HepG2 (cell line): Measurements from ENCODE around the gene DPEP3. TPM values are rescaled to one million over a fixed set of nuclear protein-coding genes. Genes with fewer than 3 reads are reported as not detected.
A peak's percentile ranks its signal among the peaks of the same experiment; 100 is the strongest.

Experiments used
- CENPX ChIP-seq: sonication (generic); formaldehyde crosslinking; IDR thresholded peaks from 2 replicates; pipeline ENCODE4 v1.9.0; 2021; ENCODE audit warnings: mild to moderate bottlenecking, missing genetic modification reagents, moderate library complexity
- JUN ChIP-seq: sonication (generic); formaldehyde crosslinking; IDR thresholded peaks from 2 replicates; pipeline ENCODE4 v1.4.0; 2020; ENCODE audit warnings: mild to moderate bottlenecking, missing genetic modification reagents
- KLF11 ChIP-seq: IDR thresholded peaks from 2 replicates; pipeline ENCODE4 v1.6.1; 2016; ENCODE audit warnings: missing compliant biosample characterization
- KMT2A ChIP-seq: sonication (generic); formaldehyde crosslinking; IDR thresholded peaks from 2 replicates; pipeline ENCODE4 v1.4.0; 2020; ENCODE audit warnings: missing genetic modification reagents
- MATR3 ChIP-seq: sonication (generic); formaldehyde crosslinking; IDR thresholded peaks from 2 replicates; pipeline ENCODE4 v1.4.0; 2020; ENCODE audit warnings: missing genetic modification reagents
- NR1H2 ChIP-seq: sonication (generic); formaldehyde crosslinking; IDR thresholded peaks from 2 replicates; pipeline ENCODE4 v1.8.1; 2022; ENCODE audit warnings: low read depth, missing genetic modification reagents, borderline replicate concordance
- RAD21 ChIP-seq: fragments of 450-650 bp; formaldehyde crosslinking; IDR thresholded peaks from 2 replicates; pipeline ENCODE4 v1.5.0; 2020; ENCODE audit warnings: mild to moderate bottlenecking
- SP2 ChIP-seq: sonication (generic); formaldehyde crosslinking; IDR thresholded peaks from 2 replicates; pipeline ENCODE4 v1.5.1; 2020; ENCODE audit warnings: mild to moderate bottlenecking, missing genetic modification reagents
- ZBTB34 ChIP-seq: sonication (generic); formaldehyde crosslinking; IDR thresholded peaks from 2 replicates; pipeline ENCODE4 v1.8.0; 2022; ENCODE audit warnings: mild to moderate bottlenecking, missing genetic modification reagents
- ZBTB38 ChIP-seq: sonication (generic); formaldehyde crosslinking; IDR thresholded peaks from 2 replicates; pipeline ENCODE4 v1.5.1; 2020; ENCODE audit warnings: mild to moderate bottlenecking, missing genetic modification reagents
- ZBTB46 ChIP-seq: sonication (generic); formaldehyde crosslinking; IDR thresholded peaks from 2 replicates; pipeline ENCODE4 v1.4.0; 2020; ENCODE audit warnings: mild to moderate bottlenecking, missing genetic modification reagents, borderline replicate concordance
- ZBTB7A ChIP-seq: sonication (generic); formaldehyde crosslinking; IDR thresholded peaks from 2 replicates; pipeline ENCODE4 v1.8.0; 2022; ENCODE audit warnings: mild to moderate bottlenecking, missing genetic modification reagents
- ZBTB7B ChIP-seq: sonication (generic); formaldehyde crosslinking; IDR thresholded peaks from 2 replicates; pipeline ENCODE4 v1.4.0; 2020; ENCODE audit warnings: missing genetic modification reagents
- ZNF180 ChIP-seq: sonication (generic); formaldehyde crosslinking; IDR thresholded peaks from 2 replicates; pipeline ENCODE4 v1.4.0; 2020; ENCODE audit warnings: low read depth, missing genetic modification reagents, borderline replicate concordance
- ZNF468 ChIP-seq: sonication (generic); formaldehyde crosslinking; IDR thresholded peaks from 2 replicates; pipeline ENCODE4 v1.8.0; 2022; ENCODE audit warnings: mild to moderate bottlenecking, moderate library complexity, missing genetic modification reagents
- ZNF563 ChIP-seq: sonication (generic); formaldehyde crosslinking; IDR thresholded peaks from 2 replicates; pipeline ENCODE4 v1.8.0; 2022; ENCODE audit warnings: mild to moderate bottlenecking, moderate library complexity, missing genetic modification reagents
- ZNF564 ChIP-seq: sonication (generic); formaldehyde crosslinking; IDR thresholded peaks from 2 replicates; pipeline ENCODE4 v1.8.1; 2023; ENCODE audit warnings: mild to moderate bottlenecking, missing genetic modification reagents
- ZNF577 ChIP-seq: sonication (generic); formaldehyde crosslinking; IDR thresholded peaks from 2 replicates; pipeline ENCODE4 v1.4.0; 2020; ENCODE audit warnings: mild to moderate bottlenecking, low read depth, missing genetic modification reagents, borderline replicate concordance
- polyA plus RNA-seq, 8 experiments: library from polyadenylated mRNA; depleted of rRNA in 3 of 8; stranded (reverse) in 7 of 8; unstranded in 1 of 8; fragments of >200 nt; fragmentation: Illumina TruSeq in 4 of 8; extraction: Trizol in 4 of 8; gene quantifications; 2 replicates each; pipeline versions ENCODE4 v1.2.1 to v1.2.3, GENCODE V29; 2011 to 2016; ENCODE audit warnings: low read depth in 4 of 8, missing spikeins in 1 of 8, mixed read lengths in 1 of 8; ENCODE audit not compliant: insufficient read depth in 1 of 8
- total RNA-seq, 5 experiments: library from RNA; depleted of rRNA; stranded (reverse); fragments of >200 nt; fragmentation: Illumina TruSeq; extraction: Trizol; gene quantifications; 2 replicates each; pipeline ENCODE4 v1.2.3, GENCODE V29; 2016; ENCODE audit warnings: low read depth in 1 of 5

DPEP3 gene
- total and polyA plus RNA-seq, 2 of the 13 experiments (the other 11 are each of a cell fraction or from before 2014, with no cell fraction given) = not detected

GRCh38 chr16:67936124-67936879 is 44.0 kb downstream of the DPEP3 start, which contains the start of gene PSMB10 (continued):
- 0 out of 2 replicates have a peak, but pooled peaks have one; percentile 10 for TF ChIP-seq ZBTB34
- no peak for TF ChIP-seq ZBTB38 (CRISPR knock-in tag)
- TF ChIP-seq KMT2A (CRISPR knock-in tag) = peak; percentile 19; the same call in 1 of the 2 replicates
- TF ChIP-seq MATR3 (CRISPR knock-in tag) = no peak
- no peak for TF ChIP-seq JUN (CRISPR knock-in tag)
- no peak for TF ChIP-seq ZNF180 (CRISPR knock-in tag)
- TF ChIP-seq ZNF564 = no peak
- TF ChIP-seq KLF11 = no peak
- no peak for TF ChIP-seq ZBTB46 (CRISPR knock-in tag)
- no peak for TF ChIP-seq ZNF577 (CRISPR knock-in tag)
- no peak for TF ChIP-seq ZNF468
- TF ChIP-seq SP2 (CRISPR knock-in tag) = no peak
- TF ChIP-seq ZNF563 (CRISPR knock-in tag) = 0 out of 2 replicates have a peak, but pooled peaks have one; percentile 5
- TF ChIP-seq ZBTB7A (CRISPR knock-in tag) = no peak; the same call in 1 of the 2 replicates
- no peak for TF ChIP-seq CENPX (CRISPR knock-in tag)
- TF ChIP-seq NR1H2 (CRISPR knock-in tag) = no peak
- TF ChIP-seq ZBTB7B (CRISPR knock-in tag) = peak; percentile 19; the same call in 1 of the 2 replicates
- no peak for TF ChIP-seq RAD21
